Activated CD4-positive, alpha-beta memory T cell treated with anti-CD3 and anti-CD28 coated beads for 36 hours (primary cell): ENCODE measurements around the gene ANKLE1. TPM values are rescaled to one million over a fixed set of nuclear protein-coding genes. Genes with fewer than 3 reads are reported as not detected.

Source experiments
- CTCF ChIA-PET: fragments of 350-600 bp; sonication (Branson Sonifier 250); formaldehyde crosslinking; loops from one replicate; lab custom pipeline; 2021; ENCODE audit warnings: antibody characterized with exemption, inconsistent platforms; lab: Charles Lee
- POLR2A ChIA-PET: fragments of 350-600 bp; sonication (Branson Sonifier 250); formaldehyde crosslinking; loops from one replicate; lab custom pipeline; 2021; ENCODE audit warnings: antibody characterized with exemption; lab: Charles Lee
- DNase-seq: peaks from one replicate; pipeline ENCODE4 v3.0.0-alpha.2; 2020
- H3K27ac Mint-ChIP-seq: one replicate; pipeline ENCODE4 v1.8.0; 2021; ENCODE audit warnings: mixed read lengths
- H3K27me3 Mint-ChIP-seq: one replicate; pipeline ENCODE4 v1.8.0; 2021; ENCODE audit warnings: mixed read lengths
- H3K36me3 Mint-ChIP-seq: one replicate; pipeline ENCODE4 v1.8.0; 2021; ENCODE audit warnings: mixed read lengths
- H3K4me1 Mint-ChIP-seq: one replicate; pipeline ENCODE4 v1.8.0; 2021; ENCODE audit warnings: low read depth, mixed read lengths
- H3K4me3 Mint-ChIP-seq: one replicate; pipeline ENCODE4 v1.8.0; 2021; ENCODE audit warnings: mild to moderate bottlenecking, mixed read lengths
- H3K9me3 Mint-ChIP-seq: one replicate; pipeline ENCODE4 v1.8.0; 2021; ENCODE audit warnings: mixed read lengths
- intact Hi-C: fragments of 100-400 bp; cut with micrococcal nuclease; formaldehyde crosslinking; loops from one replicate; pipeline ENCODE4 v1.15.1; 2023
- total RNA-seq, 2 experiments: library from RNA; stranded (reverse); gene quantifications; one replicate each; pipeline ENCODE4 v1.2.3, GENCODE V29; 2021

Gene ANKLE1
- total RNA-seq, 2 experiments from 2014 or later: 10.5 to 10.7 TPM

DNA sequence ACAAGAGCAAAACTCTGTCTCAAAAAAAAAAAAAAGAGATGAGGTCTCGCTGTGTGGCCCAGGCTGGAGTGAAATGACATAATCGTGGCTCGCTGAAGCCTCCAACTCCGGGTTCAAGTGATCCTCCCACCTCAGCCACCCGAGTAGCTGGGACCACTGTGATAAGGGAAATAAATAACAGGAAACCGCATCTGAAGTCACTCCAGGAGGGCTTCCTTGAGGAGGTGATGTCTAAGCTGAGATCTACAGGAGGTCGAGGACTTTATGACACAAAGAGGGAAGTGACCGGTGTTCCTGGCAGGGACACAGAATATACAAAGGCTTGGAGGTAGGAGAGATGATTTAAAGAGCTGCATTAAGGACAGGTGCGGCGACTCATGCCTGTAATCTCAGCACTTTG, 27.1 kb upstream of the ANKLE1 start:
- Mint-ChIP-seq H3K27ac (no peak overlapping the region), H3K4me3 (no peak overlapping the region), H3K36me3 (no peaks in the 10 kb centered on the region), H3K27me3 (no peaks in the 10 kb centered on the region), H3K4me1 (no peaks in the 10 kb centered on the region), H3K9me3 (no peaks in the 10 kb centered on the region)
- no peak for DNase-seq
- intact Hi-C loops: no loop called here
- POLR2A ChIA-PET: no interaction called here
- CTCF ChIA-PET: interaction anchor here (1.0 to 2.2 kb wide), 2 partner anchors 12 to 14 kb away, joined by 3 to 6 read pairs; no protein-coding TSS in a partner anchor

DNA sequence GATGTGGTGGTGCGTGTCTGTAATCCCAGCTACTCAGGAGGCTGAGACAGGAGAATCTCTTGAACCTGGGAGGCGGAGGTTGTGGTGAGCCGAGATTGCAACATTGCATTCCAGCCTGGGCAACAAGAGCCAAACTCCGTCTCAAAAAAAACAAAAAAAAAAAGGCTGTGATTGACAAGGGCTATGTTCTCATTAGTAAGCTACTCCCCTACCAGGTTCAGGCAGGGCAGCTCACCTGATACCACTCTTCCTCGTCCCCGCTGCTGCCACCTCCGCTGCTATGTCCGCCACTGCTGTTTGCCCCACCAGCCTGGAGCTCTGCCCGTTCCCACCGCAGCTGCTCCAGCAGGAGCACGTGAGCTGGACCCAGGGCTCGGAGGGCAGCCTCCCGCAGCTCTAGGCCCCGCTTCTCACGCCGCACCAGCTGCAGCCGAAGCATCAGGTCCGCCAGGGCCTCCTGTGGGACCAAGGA, 26.5 kb upstream of the ANKLE1 start:
- Mint-ChIP-seq H3K9me3 (no peaks in the 10 kb centered on the region), H3K36me3 (no peaks in the 10 kb centered on the region), H3K27me3 (no peaks in the 10 kb centered on the region), H3K4me3 (no peak overlapping the region), H3K4me1 (no peaks in the 10 kb centered on the region), H3K27ac (no peak overlapping the region)
- DNase-seq: no peak
- intact Hi-C loops: no loop called here
- CTCF ChIA-PET: interaction anchor here (1.0 to 2.2 kb wide), 4 partner anchors 11 to 134 kb away, joined by 3 to 6 read pairs (median 4); no protein-coding TSS in a partner anchor
- POLR2A ChIA-PET: no interaction called here

- intact Hi-C loops: no loop called here
- no peaks in the 10 kb centered on the region for H3K36me3 Mint-ChIP-seq
- H3K4me1 Mint-ChIP-seq: peaks cover 5% of the 10 kb centered on the region
- DNase-seq: no peak
- no peaks in the 10 kb centered on the region for H3K9me3 Mint-ChIP-seq
- ChIA-PET CTCF (interaction anchor here (1.1 to 2.2 kb wide), 4 partner anchors 8 to 133 kb away, joined by 3 to 6 read pairs (median 4); partner anchors contain the start of gene USHBP1), POLR2A (no interaction called here)
- H3K27me3 Mint-ChIP-seq: no peaks in the 10 kb centered on the region
- H3K4me3 Mint-ChIP-seq: no peak overlapping the region
- H3K27ac Mint-ChIP-seq: no peak overlapping the region
Observed at GRCh38 chr19:17256130-17256529, 25.6 kb upstream of the ANKLE1 start.

DNA sequence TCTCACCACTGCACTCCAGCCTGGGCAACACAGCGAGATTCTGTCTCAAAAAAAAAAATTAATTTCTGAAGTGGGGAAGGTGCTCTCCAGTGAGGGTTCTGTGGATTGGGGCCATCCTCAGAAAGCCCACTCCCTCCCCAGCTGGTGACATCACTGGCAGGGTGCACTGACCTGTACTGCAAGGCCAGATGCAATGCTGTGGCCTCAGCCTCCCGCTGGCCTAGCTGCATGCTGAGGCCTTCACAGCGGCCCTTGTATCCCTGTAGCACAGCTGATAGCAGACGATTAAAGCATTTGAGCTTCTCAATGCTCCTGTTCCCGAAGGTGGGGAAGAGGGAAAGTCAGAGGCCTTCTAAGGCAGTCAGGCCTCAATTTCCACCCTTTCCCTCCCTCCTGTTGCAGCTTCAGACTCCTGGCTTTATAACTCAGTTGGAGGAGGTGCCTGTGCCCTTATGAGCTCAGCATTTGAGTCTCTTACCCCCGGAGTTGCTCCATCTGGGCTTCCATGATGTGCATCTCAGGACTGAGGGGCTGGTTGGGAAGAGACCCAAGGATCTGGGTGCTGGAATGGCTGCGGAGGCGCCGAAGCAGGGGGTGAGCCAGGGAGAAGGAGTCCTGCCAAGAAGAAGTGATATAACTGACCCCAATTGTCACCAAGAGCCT, 22.5 kb upstream of the ANKLE1 start:
- Mint-ChIP-seq H3K4me3 (no peak overlapping the region), H3K9me3 (no peaks in the 10 kb centered on the region), H3K27ac (no peak overlapping the region), H3K4me1 (peaks cover 5% of the 10 kb centered on the region), H3K36me3 (no peaks in the 10 kb centered on the region), H3K27me3 (no peaks in the 10 kb centered on the region)
- ChIA-PET CTCF (interaction anchor here (0.6 to 5.5 kb wide), 9 partner anchors 23 to 363 kb away, joined by 3 to 85 read pairs (median 4); partner anchors contain the start of genes ANKLE1 and MRPL34), POLR2A (interaction anchor here (0.6 to 1.1 kb wide), 2 partner anchors 8 to 183 kb away, joined by 3 to 4 read pairs; partner anchors contain the start of genes BABAM1 and MYO9B)
- DNase-seq: no peak
- intact Hi-C loops: no loop called here

GRCh38 chr19:17259934-17260333, 21.8 kb upstream of the ANKLE1 start:
- ChIA-PET POLR2A (interaction anchor here (0.6 kb wide), 1 partner anchor 17 kb away, joined by 3 read pairs; no protein-coding TSS in a partner anchor), CTCF (interaction anchor here (0.7 to 5.5 kb wide), 18 partner anchors 9 to 362 kb away, joined by 3 to 85 read pairs (median 4); partner anchors contain the start of genes ANKLE1, MRPL34 and OCEL1)
- no peak for DNase-seq
- Mint-ChIP-seq H3K9me3 (no peaks in the 10 kb centered on the region), H3K27me3 (no peaks in the 10 kb centered on the region), H3K4me3 (no peak overlapping the region), H3K4me1 (peaks cover 8% of the 10 kb centered on the region), H3K27ac (no peak overlapping the region), H3K36me3 (no peaks in the 10 kb centered on the region)
- intact Hi-C loops: no loop called here

- H3K27ac Mint-ChIP-seq: no peak overlapping the region
- H3K4me1 Mint-ChIP-seq: peaks cover 9% of the 10 kb centered on the region
- CTCF ChIA-PET: interaction anchor here (0.6 to 5.5 kb wide), 19 partner anchors 10 to 595 kb away, joined by 3 to 85 read pairs (median 4); partner anchors contain the start of genes ANKLE1, MRPL34 and OCEL1
- H3K36me3 Mint-ChIP-seq: no peaks in the 10 kb centered on the region
- no peaks in the 10 kb centered on the region for H3K9me3 Mint-ChIP-seq
- DNase-seq: peak; percentile 95
- POLR2A ChIA-PET: interaction anchor here (0.6 kb wide), 1 partner anchor 18 kb away, joined by 3 read pairs; no protein-coding TSS in a partner anchor
- H3K4me3 Mint-ChIP-seq: no peak overlapping the region
- no peaks in the 10 kb centered on the region for H3K27me3 Mint-ChIP-seq
- intact Hi-C loops: loop anchor here (1.0 kb wide), 1 partner anchor 21 kb away; no protein-coding TSS in a partner anchor
Observed at GRCh38 chr19:17260842-17261325, 20.8 kb upstream of the ANKLE1 start.

DNA sequence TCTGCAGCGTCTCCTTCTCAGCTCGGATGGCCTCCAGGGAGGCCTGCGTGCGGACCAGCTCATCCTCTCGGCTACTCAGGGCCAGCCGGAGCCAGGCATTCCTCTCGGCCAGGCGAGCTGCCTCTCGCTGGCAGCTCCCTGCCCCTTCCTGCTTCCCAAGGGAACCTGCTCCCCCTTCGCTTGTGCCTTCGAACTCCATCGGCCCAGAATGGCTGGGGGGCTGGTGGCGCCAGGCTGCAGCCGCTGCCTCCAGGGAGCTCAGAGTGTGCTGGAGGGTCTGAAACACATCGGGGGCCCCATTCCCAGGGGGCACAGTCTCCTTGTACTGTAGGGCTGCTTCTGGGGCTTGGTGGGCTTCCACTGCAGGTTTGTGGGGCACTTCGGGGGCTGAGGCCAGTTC, 19.1 kb upstream of the ANKLE1 start:
- Mint-ChIP-seq H3K27ac (no peak overlapping the region), H3K4me3 (no peak overlapping the region), H3K27me3 (peaks cover 2% of the 10 kb centered on the region), H3K36me3 (peaks cover 3% of the 10 kb centered on the region), H3K9me3 (no peaks in the 10 kb centered on the region), H3K4me1 (peaks cover 17% of the 10 kb centered on the region)
- POLR2A ChIA-PET: no interaction called here
- intact Hi-C loops: no loop called here
- no peak for DNase-seq
- CTCF ChIA-PET: interaction anchor here (0.6 to 5.5 kb wide), 3 partner anchors 19 to 47 kb away, joined by 3 to 85 read pairs (median 12); partner anchors contain the start of gene ANKLE1

- peaks cover 3% of the 10 kb centered on the region for H3K36me3 Mint-ChIP-seq
- H3K4me1 Mint-ChIP-seq: peaks cover 25% of the 10 kb centered on the region
- intact Hi-C loops: no loop called here
- CTCF ChIA-PET: interaction anchor here (0.6 to 2.1 kb wide), 6 partner anchors 8 to 198 kb away, joined by 3 to 12 read pairs (median 5); partner anchors contain the start of gene ANKLE1
- POLR2A ChIA-PET: interaction anchor here (0.6 kb wide), 1 partner anchor 16 kb away, joined by 3 read pairs; no protein-coding TSS in a partner anchor
- H3K4me3 Mint-ChIP-seq: no peak overlapping the region
- no peak for DNase-seq
- peaks cover 2% of the 10 kb centered on the region for H3K27me3 Mint-ChIP-seq
- peak overlapping the region; percentile 12 for H3K27ac Mint-ChIP-seq
- no peaks in the 10 kb centered on the region for H3K9me3 Mint-ChIP-seq
Observed at GRCh38 chr19:17263712-17264640, 17.7 kb upstream of the ANKLE1 start.

DNA sequence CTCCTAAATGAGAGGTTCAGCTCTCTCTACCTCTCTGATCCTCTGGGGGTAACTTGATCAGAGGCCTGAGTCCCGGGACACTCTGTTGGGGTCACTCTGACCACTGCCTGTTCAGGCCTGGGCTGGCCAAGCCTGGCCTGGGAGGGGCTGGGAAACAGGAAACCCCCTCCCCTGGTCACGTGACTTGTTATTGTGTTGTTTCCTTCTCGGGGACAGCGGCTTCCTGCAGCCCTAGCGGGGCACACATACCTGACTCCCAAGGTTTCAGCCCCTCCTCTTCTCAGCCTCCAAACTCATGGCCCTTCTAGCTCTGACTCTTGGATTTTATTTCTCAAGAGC, 17.1 kb upstream of the ANKLE1 start, which contains the start of gene USHBP1:
Gene USHBP1 (minus strand): TSS at position 105 of the 339 bp plus-strand sequence. CDS start 446 bp downstream, outside the sequence.
- Mint-ChIP-seq H3K9me3 (no peaks in the 10 kb centered on the region), H3K27ac (peak within 1 kb of the TSS; percentile 12), H3K36me3 (peaks cover 3% of the 10 kb centered on the region), H3K27me3 (peaks cover 2% of the 10 kb centered on the region), H3K4me1 (peaks cover 25% of the 10 kb centered on the region), H3K4me3 (no peak within 1 kb of the TSS)
- no peak for DNase-seq
- POLR2A ChIA-PET: interaction anchor here (0.6 to 1.1 kb wide), 2 partner anchors 15 to 17 kb away, joined by 3 read pairs; partner anchors contain the start of gene ANKLE1
- intact Hi-C loops: no loop called here
- CTCF ChIA-PET: interaction anchor here (0.5 to 2.1 kb wide), 6 partner anchors 8 to 199 kb away, joined by 3 to 12 read pairs (median 4); partner anchors contain the start of genes ANKLE1 and MRPL34

- ChIA-PET CTCF (interaction anchor here (0.6 to 1.6 kb wide), 5 partner anchors 8 to 501 kb away, joined by 3 to 20 read pairs (median 3); partner anchors contain the start of gene ANKLE1), POLR2A (interaction anchor here (1.1 to 2.5 kb wide), 4 partner anchors 15 to 51 kb away, joined by 3 to 13 read pairs (median 6); partner anchors contain the start of genes ANKLE1 and USE1)
- intact Hi-C loops: loop anchor here (2.0 kb wide), 1 partner anchor 39 kb away; the partner anchor contains the start of gene OCEL1
Observed at GRCh38 chr19:17266026-17266425, 15.7 kb upstream of the ANKLE1 start.

More at GRCh38 chr19:17266026-17266425, 15.7 kb upstream of the ANKLE1 start:
- H3K27me3 Mint-ChIP-seq: peaks cover 2% of the 10 kb centered on the region
- peaks cover 7% of the 10 kb centered on the region for H3K36me3 Mint-ChIP-seq
- no peaks in the 10 kb centered on the region for H3K9me3 Mint-ChIP-seq
- H3K4me1 Mint-ChIP-seq: peaks cover 22% of the 10 kb centered on the region
- no peak for DNase-seq
- H3K4me3 Mint-ChIP-seq: no peak overlapping the region
- no peak overlapping the region for H3K27ac Mint-ChIP-seq
